Adipose tissue (tissue), 3 donors: ENCODE data around the gene PARD3. TPM values are rescaled to one million over a fixed set of nuclear protein-coding genes. Genes with fewer than 3 reads are reported as not detected.
"Not testable (repeated sequence)": the region's sequence is repeated elsewhere in the genome, so short reads cannot be mapped to it uniquely, and the experiment has no call there.

ENCODE experiments used
- H3K27ac ChIP-seq: one replicate; pipeline ENCODE4 v1.5.1; 2013; ENCODE audit warnings: low read depth, low read length
- WGBS, 3 donors: extraction: QIAGEN DNeasy Blood & Tissue Kit; methylation state at CpG; one replicate each; pipeline ENCODE4 v1.1.7; 2013; 5-methylcytosine and 5-hydroxymethylcytosine counted together
- polyA plus RNA-seq, 3 donors: library from polyadenylated mRNA; stranded (reverse); fragments of 200-250 nt; gene quantifications; one replicate each; pipeline ENCODE4 v1.2.3, GENCODE V29; 2013
- donor health status: healthy with polysubstance abuse.
- donor health status: Bipolar disorder and iron deficiency.
- donor health status: healthy.

The PARD3 gene
- polyA plus RNA-seq, 3 donors = 11.2 to 20.6 (median 17.2) TPM

GRCh38 chr10:34433241-34434076, 381.6 kb downstream of the PARD3 start:
- WGBS, 3 donors = 71 to 88% (median 74%) methylated on average over 4 of the region's 4 CpGs
- no peak overlapping the region for H3K27ac ChIP-seq

GRCh38 chr10:34432589-34432988, 382.5 kb downstream of the PARD3 start:
- H3K27ac ChIP-seq = no peak overlapping the region

GRCh38 chr10:34430685-34431084, 384.4 kb downstream of the PARD3 start:
- WGBS, 3 donors = 52 to 89% (median 63%) methylated on average over 3 of the region's 3 CpGs
- H3K27ac ChIP-seq = no peak overlapping the region

- WGBS, 3 donors = 26 to 61% (median 33%) methylated on average over 3 of the region's 3 CpGs
- no peak overlapping the region for H3K27ac ChIP-seq
Measured at GRCh38 chr10:34428501-34428900, 386.6 kb downstream of the PARD3 start.

- H3K27ac ChIP-seq = no peak overlapping the region
- WGBS, 3 donors = 82 to 91% (median 90%) methylated on average over 3 of the region's 3 CpGs
Measured at GRCh38 chr10:34427911-34428216, 387.2 kb downstream of the PARD3 start.

GRCh38 chr10:34427158-34427910, 387.8 kb downstream of the PARD3 start:
- not testable (repeated sequence) for H3K27ac ChIP-seq
- 89 to 90% (median 90%) methylated on average over 20 of the region's 20 CpGs for WGBS, 3 donors

GRCh38 chr10:34426538-34427157, 388.4 kb downstream of the PARD3 start:
- WGBS, 3 donors = 91 to 95% (median 92%) methylated on average over 7 of the region's 7 CpGs
- not testable (repeated sequence) for H3K27ac ChIP-seq

- no peak overlapping the region for H3K27ac ChIP-seq
- 63 to 64% (median 63%) methylated on average over 3 of the region's 3 CpGs for WGBS, 3 donors
Measured at GRCh38 chr10:34426041-34426440, 389.1 kb downstream of the PARD3 start.

GRCh38 chr10:34423673-34424625, 391.1 kb downstream of the PARD3 start:
- H3K27ac ChIP-seq = no peak overlapping the region
- 65 to 72% (median 68%) methylated on average over 5 of the region's 5 CpGs for WGBS, 3 donors

GRCh38 chr10:34420795-34421194, 394.3 kb downstream of the PARD3 start:
- H3K27ac ChIP-seq = no peak overlapping the region
- 0 to 58% (median 56%) methylated on average over 1 of the region's 1 CpG for WGBS, 3 donors

- 89 to 94% (median 90%) methylated on average over 3 of the region's 3 CpGs for WGBS, 3 donors
- no peak overlapping the region for H3K27ac ChIP-seq
Measured at GRCh38 chr10:34420273-34420672, 394.8 kb downstream of the PARD3 start.

- no peak overlapping the region for H3K27ac ChIP-seq
- 83 to 86% (median 85%) methylated on average over 4 of the region's 4 CpGs for WGBS, 3 donors
Measured at GRCh38 chr10:34415039-34415438, 400.1 kb downstream of the PARD3 start.

GRCh38 chr10:34413756-34414587, 401.1 kb downstream of the PARD3 start:
- 75 to 94% (median 88%) methylated on average over 11 of the region's 11 CpGs for WGBS, 3 donors
- no peak overlapping the region for H3K27ac ChIP-seq

GRCh38 chr10:34413214-34413613, 401.9 kb downstream of the PARD3 start:
- H3K27ac ChIP-seq = no peak overlapping the region
- WGBS, 3 donors = 73 to 96% (median 92%) methylated on average over 3 of the region's 3 CpGs

- WGBS, 3 donors = 95 to 100% (median 95%) methylated on average over 3 of the region's 3 CpGs
- H3K27ac ChIP-seq = no peak overlapping the region
Measured at GRCh38 chr10:34408956-34409355, 406.1 kb downstream of the PARD3 start.

GRCh38 chr10:34408381-34408780, 406.7 kb downstream of the PARD3 start:
- H3K27ac ChIP-seq = no peak overlapping the region
- WGBS, 3 donors = 71 to 90% (median 78%) methylated on average over 2 of the region's 2 CpGs

GRCh38 chr10:34407324-34407805, 407.7 kb downstream of the PARD3 start:
- 45 to 81% (median 46%) methylated on average over 7 of the region's 7 CpGs for WGBS, 3 donors
- H3K27ac ChIP-seq = no peak overlapping the region
